Measurements from ENCODE around the gene ENTPD6. TPM values are rescaled to one million over a fixed set of nuclear protein-coding genes. Genes with fewer than 3 reads are reported as not detected.

The ENTPD6 gene
- total and polyA plus RNA-seq, 2 of the 4 experiments (the other 2 are of a cell fraction), result 61.1 to 98.6 TPM

DNA sequence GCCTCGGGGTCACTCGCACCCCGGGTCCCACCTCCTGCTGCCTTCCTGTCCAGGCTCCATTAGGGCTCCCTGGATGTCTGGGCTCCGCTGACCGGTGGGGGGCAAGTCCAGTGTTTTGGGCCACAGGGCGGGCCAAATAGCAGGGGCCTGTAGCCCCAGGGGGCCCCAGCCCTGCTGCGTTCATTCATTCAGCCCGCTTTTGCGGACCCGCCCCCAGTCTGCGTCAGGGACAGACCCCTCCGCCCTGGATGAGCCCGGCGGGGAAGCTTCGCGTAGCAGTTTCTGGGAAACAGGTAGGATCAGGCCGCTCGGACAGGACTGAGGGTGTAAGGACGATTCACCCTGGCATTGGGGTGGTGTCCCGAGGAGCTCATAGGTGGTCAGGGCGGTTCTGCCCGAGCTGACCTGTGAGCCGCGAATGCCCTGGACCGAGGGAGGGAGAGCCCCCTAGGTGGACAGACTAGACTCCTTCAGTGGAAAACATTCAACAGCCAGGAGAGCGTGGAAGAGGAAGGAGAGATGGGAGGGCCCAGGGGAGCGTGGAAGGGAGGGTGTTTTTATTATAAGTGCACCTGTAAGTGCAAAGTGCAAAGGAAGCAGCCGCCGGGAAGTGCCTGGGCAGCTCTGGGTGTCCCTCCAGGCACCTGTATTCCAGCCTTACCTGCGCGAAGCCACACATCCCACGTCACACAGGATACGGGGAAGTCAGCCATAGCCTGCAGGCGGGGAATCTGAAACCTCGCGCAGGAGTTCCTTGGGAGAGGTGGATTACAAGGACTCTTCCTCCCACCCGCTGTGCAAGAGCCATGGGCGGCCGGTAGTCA lies 662 bp downstream of the ENTPD6 start:
- Histone ChIP-seq H3K4me1 (ENCODE audit: control insufficient read depth, insufficient read depth, low read length) (peaks cover 7% of the 10 kb centered on the region), H3K18ac (ENCODE audit: low read depth, low read length) (peak overlapping the region; percentile 34; the same call in 1 of the 2 replicates), H3K9ac (ENCODE audit: low read depth, low read length) (peak overlapping the region; percentile 92), H3K27me3 (ENCODE audit: control insufficient read depth, insufficient read depth, low read length) (peaks cover 5% of the 10 kb centered on the region; the same call in 1 of the 2 replicates), H3K23ac (ENCODE audit: low read depth, low read length) (peak overlapping the region; percentile 82; the same call in 1 of the 2 replicates), H3K56ac (ENCODE audit: extremely low read depth, insufficient read depth, low read length) (no peak overlapping the region; the same call in 1 of the 2 replicates), H3K4me3 (ENCODE audit: insufficient read depth, low read depth, low read length) (peak overlapping the region; percentile 90), H2AK9ac (replicated peaks; ENCODE audit: low read depth, low read length, poor library complexity) (peak overlapping the region; percentile 98), H2BK20ac (ENCODE audit: low read depth, low read length) (no peak overlapping the region), H2AFZ (replicated peaks; ENCODE audit: low read length, poor library complexity) (peak overlapping the region; percentile 99), H4K91ac (ENCODE audit: insufficient read depth, low read depth, low read length) (peak overlapping the region; percentile 44), H3K27ac (ENCODE audit: insufficient read depth, low read length) (peak overlapping the region; percentile 66), H3K4ac (ENCODE audit: low read depth, low read length) (peak overlapping the region; percentile 66), H3K9me3 (ENCODE audit: control insufficient read depth, insufficient read depth, low read length) (no peaks in the 10 kb centered on the region), H3K36me3 (ENCODE audit: control insufficient read depth, insufficient read depth, low read length) (0 out of 2 replicates have a peak, but pooled peaks cover 2% of the 10 kb centered on the region), H3K14ac (replicated peaks; ENCODE audit: low read depth, low read length) (peak overlapping the region; percentile 79), H4K5ac (ENCODE audit: low read depth, low read length) (peak overlapping the region; percentile 7; the same call in 1 of the 2 replicates), H3K4me2 (ENCODE audit: low read depth, low read length) (peak overlapping the region; percentile 94), H3K79me1 (ENCODE audit: low read depth in 1 of 2, low read length in 2 of 2) (peaks cover 33 to 43% of the 10 kb centered on the region in 2 experiments), H2BK120ac (ENCODE audit: low read depth, low read length) (no peak overlapping the region; the same call in 1 of the 2 replicates), H4K8ac (ENCODE audit: low read depth in 2 of 2, low read length in 2 of 2) (peak overlapping the region; percentile 44 to 97; a peak in 2 of 4 replicates), H3K9me1 (ENCODE audit: insufficient read depth, low read length) (peaks cover 15% of the 10 kb centered on the region), H2BK15ac (ENCODE audit: low read depth, low read length) (no peak overlapping the region), H2AK5ac (ENCODE audit: low read depth, low read length) (peak overlapping the region; percentile 61), H2BK5ac (ENCODE audit: low read depth, low read length, poor library complexity, severe bottlenecking) (peak overlapping the region; percentile 47), H4K20me1 (ENCODE audit: insufficient read depth, low read length) (peaks cover 27% of the 10 kb centered on the region)
- POLR2A ChIA-PET (ENCODE audit: unreplicated experiment), result no interaction called here
- intact Hi-C loops (cut with micrococcal nuclease) (loop anchor here (2.0 kb wide), 1 partner anchor 53 kb away; the partner anchor contains the start of gene PYGB), in situ Hi-C loops (cut with MboI; ENCODE audit: low sequenced_read_pairs) (loop anchor here (5.0 to 10.0 kb wide), 5 partner anchors 36 to 219 kb away; partner anchors contain the start of gene APMAP), dilution Hi-C loops (cut with HindIII; ENCODE audit: low sequenced_read_pairs, unreplicated experiment) (no loop called here)
- peak; percentile 5 for DNase-seq
- CTCF ChIA-PET, result interaction anchor here (1.0 to 1.4 kb wide), 3 partner anchors 8 to 52 kb away, joined by 3 to 4 read pairs (median 4); partner anchors contain the start of gene PYGB
- peak; percentile 7; the same call in 1 of the 2 replicates for ATAC-seq (ENCODE audit: low read depth)
- 1% methylated on average over 19 of the region's 39 CpGs; no CpG with 5 or more reads in 1 of the 2 experiments for WGBS, 2 experiments (ENCODE audit: extremely low coverage in 2 of 2, insufficient read length in 1 of 2)
- BruUV-seq (replicated peaks), result no TSS peak
- TF ChIP-seq CEBPB (IDR thresholded peaks at IDR 0.05; ENCODE audit: low read depth, low read length) (no peak), ELK1 (IDR thresholded peaks at IDR 0.05; ENCODE audit: borderline replicate concordance, low read depth, low read length) (no peak), MXI1 (IDR thresholded peaks at IDR 0.05; ENCODE audit: borderline replicate concordance, low read depth, low read length) (peak; percentile 11; the same call in 1 of the 2 replicates), FOS (IDR thresholded peaks at IDR 0.05; ENCODE audit: low read depth, low read length) (no peak), MAFK (IDR thresholded peaks at IDR 0.05; ENCODE audit: low read depth, low read length) (no peak)

Measured in IMR-90 (cell line).